COR-L47 (cell line): ENCODE data around the gene PIGP.
"Not testable (repeated sequence)": the region's sequence is repeated elsewhere in the genome, so short reads cannot be mapped to it uniquely, and the experiment has no call there.

ENCODE experiments used
- DNase-seq: peaks from one replicate; lab custom pipeline; 2025; lab: John Stamatoyannopoulos, UW

The PIGP gene

DNA sequence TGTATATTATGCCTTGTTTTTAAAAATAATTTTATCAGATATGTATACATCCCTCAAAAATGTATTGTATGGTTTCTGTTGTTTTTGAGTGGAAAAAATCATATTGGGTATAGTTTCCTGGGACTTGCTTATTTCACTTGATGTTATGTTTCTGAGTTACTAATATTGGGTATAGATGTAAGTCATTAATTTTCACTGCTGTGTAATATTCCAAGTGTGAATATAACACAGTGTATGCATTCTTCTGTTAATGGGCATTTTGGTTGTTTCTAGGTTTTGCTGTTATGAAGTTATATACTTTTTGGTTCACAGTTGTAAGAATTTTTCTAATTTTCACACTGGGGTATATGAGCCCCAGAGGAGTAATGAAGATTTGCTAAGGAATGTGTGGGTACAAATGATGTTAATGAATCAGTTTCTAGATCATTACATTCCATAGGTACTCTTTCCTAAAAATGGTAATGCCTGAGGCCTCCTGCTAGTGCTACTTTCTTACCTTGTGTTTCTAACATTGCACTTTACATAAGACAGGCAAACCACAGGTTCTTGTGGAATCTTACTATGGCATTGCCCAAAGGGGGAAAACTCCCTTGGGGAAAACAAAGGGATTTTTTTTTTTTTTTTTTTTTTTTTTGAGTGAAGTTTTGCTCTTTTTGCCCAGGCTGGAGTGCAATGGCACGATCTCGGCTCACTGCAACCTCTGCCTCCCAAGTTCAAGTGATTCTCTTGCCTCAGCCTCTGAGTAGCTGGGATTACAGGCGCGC is 3.4 kb upstream of the PIGP start:
- DNase-seq, result no peak

DNA sequence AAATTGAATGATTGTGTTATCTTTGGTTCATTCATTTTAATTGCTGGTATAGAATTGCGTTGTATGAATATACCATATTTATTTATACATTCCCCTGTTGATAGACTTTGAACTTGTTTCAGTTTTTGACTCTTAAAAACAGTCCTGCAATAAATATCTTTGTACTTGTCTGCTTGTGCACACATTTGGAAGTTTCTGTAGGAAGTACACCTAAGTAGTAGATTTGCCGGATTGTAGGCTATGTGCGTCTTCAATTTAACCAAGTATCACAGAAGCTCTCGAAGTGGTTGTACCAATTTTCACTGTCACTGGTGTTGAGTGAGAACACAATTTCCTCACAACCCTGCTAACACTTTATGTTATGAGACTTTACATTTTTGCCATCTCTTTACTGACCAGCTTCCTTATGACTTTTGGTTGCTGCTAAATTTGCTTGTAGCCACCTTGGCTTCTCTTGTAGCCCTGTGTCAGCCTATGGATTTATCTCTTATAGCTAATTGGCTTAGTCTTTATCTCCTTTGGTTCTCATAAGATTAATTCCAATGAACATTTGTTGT is 2.4 kb upstream of the PIGP start:
- no peak for DNase-seq

DNA sequence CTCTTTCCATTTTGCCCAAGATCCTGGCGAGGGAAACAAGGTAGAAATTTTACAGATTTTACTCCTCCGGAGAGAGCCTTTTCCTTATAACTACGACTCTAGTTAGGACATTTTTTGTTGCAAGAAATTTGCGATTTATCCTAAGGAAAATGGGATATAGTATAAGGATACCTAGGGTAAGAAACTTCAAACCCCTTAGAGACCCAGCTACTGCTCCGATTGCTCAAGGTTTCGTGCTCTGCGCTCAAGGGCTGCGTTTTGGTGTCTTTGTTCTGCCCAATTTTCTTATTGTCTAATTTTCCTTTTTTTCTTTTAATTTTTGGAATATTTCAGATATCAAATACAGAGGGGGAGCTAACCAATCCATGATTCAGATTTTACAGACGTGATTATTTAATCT is 1.7 kb upstream of the PIGP start:
- DNase-seq, result no peak

DNA sequence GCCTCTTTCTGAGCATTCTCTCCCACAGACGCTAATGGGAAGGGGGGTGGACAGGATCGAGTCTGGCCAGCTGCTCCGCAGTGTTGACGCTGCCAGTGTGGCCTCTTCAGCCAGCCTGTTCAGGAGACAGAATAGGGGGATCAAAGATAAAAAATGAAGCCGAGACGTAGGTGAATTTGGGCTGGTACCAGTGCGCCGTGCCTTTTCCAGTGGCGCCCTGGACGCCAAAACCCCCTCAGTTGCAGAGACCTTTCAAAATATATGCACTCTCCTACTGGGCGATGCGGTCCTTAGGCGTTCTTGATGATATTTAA is 1.3 kb upstream of the PIGP start:
- DNase-seq, result no peak

DNA sequence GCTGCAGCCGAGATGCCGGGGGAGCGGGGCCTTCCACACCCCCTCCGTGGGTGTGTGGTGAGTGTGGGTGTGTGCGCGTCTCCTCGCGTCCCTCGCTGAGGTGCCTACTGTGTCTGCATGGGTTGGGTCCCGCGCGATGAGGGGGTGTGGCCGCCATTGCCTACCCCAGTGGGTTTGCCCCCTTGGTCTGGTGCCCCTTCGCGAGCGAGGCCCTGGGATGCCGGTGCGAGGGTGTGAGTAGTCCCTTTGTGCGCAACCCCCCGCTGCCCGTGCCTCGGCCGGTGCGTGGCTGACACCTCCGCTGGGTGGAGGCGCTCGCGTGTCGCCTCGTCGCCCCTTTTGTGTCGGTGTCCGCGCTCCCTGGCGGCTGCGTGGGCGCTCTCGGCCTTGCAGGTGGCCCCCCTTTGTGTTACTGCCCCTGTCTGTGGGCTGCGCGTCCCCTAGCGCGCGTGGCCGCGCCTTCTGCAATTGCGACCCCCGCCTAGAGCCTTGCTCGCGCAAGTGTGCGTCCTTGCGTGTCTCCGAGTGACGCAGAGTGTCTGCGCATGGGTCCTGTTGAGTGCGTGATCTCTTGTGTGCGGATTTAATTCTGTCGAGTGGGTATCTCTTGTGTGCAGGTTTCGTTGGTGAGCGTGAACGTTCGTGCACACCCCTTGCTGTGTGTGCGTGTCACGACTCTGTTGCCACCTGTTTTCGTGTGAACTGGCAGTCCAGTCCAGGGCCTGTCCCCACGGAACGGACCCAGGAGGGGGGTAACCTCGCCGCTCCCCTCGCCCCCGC is 736 bp upstream of the PIGP start:
- DNase-seq, result peak; percentile 78

DNA sequence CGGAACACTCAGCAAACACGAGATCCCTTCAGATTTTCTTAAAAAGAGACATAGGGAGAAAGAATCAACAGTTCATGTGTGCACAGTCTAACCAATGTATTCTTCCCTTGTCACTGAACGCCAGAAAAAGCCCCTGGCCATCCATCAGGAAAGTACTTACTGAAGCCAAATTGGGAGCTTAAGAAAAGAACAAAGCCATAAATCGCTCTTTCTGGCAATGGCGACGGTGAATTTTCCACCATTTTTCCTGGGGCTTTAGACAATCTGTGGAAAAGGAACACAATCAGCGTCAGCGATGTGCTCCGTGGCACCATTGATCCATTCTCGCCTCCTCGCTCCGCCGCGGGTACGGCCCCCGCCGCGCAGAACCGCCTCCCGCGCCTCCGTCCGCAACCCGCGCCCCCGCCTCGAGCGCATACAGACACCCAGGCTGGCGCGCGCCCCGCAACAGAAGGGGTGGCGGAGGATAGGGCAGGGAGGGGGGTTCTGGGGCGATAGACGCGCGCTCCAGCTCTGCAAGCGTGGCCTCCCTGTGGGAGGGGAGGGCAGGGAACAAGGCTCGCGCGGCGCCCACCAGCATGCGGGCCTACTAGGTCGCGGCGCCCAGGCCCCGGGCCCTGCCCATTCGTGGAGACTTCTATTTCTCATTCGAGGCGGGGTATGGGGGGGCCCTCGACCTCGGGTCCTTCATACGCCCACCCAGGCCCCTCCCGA is 440 bp downstream of the PIGP start:
- peak; percentile 88 for DNase-seq

DNA sequence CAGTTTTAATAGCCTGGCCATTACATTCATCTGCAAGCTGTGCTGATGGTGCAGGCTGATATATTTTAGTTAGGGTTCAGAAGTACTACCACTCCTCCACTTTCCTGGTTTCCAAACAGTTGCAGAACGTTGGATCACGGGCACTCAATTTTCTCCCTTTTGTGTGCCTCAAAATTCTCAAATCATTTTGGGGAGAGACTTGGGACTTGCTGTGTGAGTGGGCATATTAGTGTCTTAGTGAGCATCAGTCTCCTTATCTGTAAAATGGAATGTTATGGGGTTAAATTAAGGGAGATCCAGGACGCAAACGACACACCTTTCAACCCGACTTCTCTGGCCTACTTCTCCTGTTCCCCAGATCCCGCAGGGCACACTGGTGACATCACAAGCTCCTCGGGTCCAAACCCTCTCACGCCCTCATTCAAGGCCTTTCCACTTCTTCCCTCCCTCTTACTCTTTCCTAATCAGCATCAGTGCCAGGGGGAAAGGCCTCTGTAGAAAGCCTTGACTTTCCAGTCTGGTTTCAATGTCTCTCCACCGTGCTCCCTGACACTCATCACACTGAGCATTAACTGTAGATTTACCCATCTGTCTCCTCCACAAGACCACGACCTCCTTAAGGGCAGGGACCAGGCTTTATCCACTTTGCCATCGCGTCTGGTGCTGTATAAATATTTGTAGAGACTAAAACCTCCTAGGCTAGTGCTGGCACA is 1.2 kb downstream of the PIGP start:
- DNase-seq, result peak; percentile 38

DNA sequence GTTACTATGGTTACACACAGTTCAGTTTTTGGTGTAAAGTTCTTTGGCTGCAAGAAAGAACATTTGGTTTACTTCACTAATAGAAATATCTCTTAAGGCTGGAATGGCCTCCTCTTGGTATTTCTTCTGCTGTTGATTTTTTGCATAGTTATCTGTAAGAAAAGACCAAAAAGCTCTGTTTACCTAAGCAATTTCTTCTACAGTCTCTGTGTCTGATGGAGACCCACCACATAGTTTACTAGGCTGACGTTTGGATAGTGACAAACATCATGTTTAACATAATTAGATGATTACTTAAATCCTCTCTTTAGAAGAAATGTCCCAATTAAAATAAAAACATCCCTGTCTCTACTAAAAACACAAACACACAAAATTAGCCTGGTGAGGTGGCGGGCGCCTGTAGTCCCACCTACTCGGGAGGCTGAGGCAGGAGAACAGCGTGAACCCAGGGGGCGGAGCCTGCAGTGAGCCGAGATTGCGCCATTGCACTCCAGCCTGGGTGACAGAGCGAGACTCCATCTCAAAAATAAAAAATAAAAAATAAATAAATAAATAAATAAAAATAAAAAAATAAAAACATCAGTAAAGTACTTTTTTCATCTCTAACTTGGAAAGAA is 7.2 kb downstream of the PIGP start:
- DNase-seq, result no peak

DNA sequence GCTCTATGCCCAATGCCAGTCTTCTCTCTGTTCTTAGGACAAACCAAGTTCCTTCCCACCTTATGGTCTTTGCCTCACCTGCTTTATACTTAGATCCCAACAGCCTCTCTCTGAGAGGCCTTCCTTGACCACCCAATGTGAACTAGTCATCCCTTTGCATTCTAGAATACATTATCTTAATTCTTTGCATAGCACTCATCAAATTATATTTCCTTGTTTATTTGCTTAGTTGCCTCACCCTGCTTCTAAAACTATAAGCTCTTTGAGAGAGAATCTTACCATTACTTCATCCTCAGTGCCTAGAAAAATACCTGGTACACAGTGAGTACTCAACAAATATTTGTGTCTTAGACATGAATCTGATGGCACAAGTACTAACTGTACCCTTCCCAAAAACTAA is 8.0 kb downstream of the PIGP start:
- no peak for DNase-seq

DNA sequence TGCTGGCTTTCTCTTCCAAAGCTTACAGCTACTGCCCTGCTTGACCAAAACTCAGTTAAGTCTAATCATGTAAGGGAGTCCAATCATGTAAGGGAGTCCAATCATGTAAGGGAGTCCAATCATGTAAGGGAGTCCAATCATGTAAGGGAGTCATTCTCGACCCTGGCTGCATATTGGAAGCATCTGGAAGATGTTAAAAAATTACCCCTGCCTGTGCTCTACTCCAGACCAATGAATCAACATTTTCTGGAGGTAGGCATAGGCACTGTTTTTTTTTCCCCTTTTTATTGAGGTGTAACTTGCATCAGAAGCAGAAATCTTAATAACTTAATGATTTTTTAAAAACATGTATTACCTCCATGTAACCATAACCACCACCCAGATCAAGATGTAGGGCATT is 9.4 kb downstream of the PIGP start:
- DNase-seq, result no peak

DNA sequence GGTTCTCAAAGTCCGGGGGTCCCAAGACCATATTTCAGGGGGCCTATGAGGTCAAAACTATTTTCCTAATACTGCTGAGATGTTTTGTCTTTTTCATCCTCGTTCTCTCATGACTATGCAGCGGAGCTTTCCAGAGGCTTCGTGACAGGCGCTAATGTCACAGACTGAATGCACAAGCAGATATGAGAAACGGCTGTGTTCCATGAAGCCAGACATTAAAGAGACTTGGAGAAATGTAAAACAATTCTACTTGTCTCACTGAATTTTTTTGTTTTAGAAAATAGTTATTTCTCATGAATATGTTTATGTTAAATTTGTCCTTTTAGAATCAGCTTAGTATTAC is 10.3 kb downstream of the PIGP start:
- DNase-seq, result no peak

DNA sequence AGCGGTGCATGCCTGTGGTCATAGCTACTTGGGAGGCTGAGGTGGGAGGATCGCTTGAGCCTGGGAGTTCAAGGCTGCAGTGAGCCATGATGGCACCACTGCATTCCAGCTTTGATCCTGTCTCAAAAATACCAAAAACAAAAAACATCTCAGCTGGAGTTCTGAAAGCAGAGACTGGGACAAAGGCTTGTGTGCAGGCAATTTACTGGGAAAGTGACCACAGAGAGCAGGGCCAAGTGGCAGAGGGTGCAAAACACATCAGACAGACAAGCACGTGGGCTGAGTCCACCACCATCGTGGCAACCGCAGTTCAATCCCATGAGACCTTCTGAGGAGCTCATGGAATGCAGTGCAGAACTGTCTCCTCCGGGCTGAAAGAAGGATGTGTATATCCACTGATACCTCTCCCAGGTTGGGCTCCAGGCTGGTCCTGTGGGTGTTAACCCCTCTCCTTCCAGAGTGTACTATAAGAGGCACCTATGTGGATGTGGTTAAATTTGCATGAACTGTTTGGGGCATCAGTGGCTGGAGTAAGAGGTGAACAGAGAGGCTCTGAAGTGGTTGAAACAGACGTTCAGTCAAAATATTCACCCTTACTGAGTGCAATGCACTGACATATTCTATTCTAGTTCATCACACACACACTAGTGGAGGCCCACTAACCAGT is 10.8 kb downstream of the PIGP start:
- DNase-seq, result no peak

DNA sequence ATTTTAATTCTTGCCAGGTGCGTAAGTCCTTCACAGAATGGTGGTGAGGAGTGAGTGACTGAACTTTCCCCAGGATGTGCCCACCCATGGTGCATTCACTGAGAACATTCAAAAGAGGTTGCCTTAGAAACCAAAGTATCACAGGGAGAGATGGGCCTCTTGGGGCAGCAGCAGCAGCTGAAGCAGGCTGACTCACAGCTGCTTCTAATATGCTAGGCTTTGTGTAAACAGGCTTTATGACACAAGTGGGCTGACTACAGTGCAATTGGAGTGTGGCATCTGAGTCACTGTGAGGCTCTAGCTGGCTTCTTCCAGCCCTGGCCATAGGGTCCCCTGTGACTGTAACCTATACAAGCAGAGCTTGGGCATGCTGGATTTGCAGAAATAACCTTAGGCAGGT is 12.6 kb downstream of the PIGP start:
- peak; percentile 98 for DNase-seq

DNA sequence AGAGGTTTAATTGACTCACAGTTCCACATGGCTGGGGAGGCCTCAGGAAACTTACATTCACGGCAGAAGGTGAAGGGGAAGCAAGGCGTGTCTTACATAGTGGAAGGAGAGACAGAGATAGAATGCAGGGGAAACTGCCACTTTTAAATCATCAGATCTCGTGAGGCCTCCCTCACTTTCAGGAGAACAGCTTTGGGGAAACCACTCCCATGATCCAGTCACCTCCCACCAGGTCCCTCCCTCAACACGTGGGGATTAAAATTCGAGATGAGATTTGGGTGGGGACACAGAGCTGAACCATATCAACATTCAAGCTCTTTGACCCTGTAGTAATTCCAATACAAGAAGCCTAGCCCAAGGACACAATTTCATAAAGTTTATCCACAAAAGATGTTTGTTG is 13.7 kb downstream of the PIGP start:
- no peak for DNase-seq

DNA sequence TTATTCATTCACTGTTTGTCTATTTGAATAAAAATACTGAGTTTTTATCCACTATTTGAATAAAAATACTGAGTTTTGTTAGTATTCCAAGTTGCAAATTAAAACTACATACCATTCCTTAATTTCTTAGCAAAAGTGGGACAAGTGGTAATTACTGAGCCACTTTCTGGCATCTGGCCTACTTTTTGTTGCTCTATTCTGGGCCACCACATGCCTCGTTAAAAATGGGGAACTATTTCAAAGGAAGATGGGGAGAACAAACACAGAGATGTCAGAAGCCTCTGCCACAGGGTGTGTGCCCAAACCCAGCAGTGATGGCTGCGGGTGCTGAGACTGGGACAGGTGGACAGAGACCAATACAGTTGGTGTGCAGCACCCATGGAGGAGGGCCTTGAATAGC is 14.6 kb downstream of the PIGP start:
- peak; percentile 3 for DNase-seq

DNA sequence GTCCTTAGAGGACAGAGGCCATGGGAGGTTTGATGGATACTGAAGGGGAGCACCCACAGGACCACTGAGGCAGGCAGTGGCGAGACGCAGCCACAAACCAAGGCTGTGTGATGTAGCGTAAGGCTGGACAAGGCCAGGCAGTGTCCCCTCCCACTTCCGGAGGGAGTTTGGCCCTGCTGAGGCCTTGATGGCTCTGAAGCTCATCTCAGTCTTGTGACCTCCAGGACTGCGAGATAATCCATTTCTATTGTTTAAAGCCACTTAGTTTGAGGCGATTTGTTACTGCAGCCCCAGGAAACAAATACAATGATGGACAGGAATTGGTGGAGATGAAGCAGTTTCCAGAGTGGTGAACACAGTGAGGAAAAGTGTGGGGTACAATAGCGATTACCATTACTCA is 15.3 kb downstream of the PIGP start:
- no peak for DNase-seq

DNA sequence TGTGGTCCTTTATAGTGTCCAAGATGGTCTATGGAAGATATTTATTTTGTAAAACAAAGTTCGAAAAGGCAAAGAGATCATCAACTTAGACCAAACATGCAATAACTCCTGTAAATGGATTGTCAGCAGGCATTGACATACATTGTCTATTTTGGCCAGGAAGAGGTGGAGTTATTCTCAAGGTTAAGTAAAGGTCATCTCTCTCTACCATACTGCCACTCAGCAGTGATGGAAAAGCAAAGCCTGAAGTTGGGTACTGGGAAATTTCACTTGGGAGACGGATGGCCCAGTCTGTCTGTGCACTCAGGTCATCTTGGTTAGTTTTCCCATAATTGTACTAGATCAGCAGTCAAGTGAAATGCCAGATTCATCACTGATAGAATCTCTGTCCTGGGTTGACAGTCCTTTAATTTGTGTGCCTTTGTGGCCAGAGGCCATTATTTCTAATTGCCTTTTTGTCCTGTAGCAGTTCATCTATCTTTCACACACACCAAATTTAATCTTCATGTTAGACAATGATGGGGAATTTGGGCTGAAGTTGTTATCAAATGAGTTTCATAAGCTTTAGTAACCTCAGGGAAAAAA is 17.5 kb downstream of the PIGP start:
- DNase-seq, result no peak

DNA sequence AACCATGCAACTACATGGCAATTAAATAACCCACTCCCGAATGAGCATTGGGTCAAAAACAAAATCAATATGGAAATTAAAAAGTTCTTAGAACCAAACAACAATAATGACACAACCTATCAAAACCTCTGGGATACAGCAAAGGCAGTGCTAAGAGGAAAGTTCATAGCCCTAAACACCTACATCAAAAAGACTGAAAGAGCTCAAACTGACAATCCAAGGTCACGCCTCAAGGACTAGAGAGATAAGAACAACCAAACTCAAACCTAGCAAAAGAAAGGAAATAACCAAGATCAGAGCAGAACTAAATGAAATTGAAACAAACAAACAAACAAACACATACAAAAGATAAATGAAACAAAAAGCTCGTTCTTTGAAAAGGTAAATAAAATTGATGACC is 23.1 kb downstream of the PIGP start:
- not testable (repeated sequence) for DNase-seq

DNA sequence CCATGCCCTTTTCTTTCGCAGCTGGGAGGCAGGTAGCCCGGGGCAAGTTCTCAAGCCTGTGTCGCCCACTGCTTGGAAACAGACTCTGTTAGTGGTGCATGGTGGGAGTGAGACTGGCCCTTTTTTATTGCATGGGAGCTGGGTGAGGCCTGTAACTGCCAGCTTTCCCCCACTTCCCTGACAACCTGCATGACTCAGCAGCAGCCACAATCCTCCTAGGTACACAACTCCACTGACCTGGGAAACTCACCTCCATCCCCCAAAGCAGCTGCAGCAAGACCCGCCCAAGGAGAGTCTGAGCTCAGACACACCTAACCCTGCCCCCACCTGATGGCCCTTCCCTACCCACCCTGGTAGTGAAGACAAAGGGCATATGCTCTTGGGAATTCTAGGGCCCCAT is 25.8 kb downstream of the PIGP start:
- no peak for DNase-seq

DNA sequence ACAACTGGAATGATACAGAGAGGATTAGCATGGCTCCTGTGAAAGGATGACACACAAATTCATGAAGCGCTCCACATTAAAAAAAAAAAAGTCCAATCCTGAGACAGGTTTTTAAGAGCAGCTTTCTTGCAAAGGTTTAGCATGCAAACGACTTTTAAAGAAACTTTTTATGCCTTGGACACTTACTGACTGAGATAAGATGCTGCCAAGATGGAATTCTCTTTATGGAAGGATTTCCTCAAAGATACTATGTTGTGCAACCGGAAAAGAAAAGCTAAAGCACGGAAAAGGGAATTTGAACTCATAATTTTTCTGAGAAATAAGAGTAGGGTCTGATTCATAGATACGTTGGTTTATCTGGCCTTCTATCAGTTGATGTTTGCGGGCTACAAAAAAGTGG is 27.3 kb downstream of the PIGP start:
- DNase-seq, result no peak

DNA sequence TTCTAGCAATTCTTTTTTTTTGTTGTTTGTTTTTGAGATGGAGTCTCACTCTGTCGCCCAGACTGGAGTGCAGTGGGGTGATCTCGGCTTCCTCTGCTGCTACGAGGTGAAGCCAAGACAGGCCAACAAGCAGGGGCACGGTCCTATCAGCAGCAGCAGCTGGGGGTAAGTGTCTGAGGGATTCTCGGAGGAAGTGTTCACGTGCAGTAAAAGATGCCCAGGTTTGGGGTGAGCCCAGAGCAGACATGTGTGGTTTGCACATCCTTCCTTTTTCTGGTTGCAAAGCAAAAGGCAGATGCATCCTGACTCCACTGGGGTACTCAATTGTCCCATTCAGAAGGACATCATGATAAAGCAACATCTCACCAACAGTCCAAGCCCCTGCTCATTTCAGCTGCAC is 27.7 kb downstream of the PIGP start:
- DNase-seq, result no peak
